T47D (cell line): ENCODE data around the gene CDC45.

Experiments used
- DNase-seq, 2 experiments: peaks; one replicate each; pipeline versions ENCODE4 v3.0.0 to v3.0.0-alpha.2; 2011 to 2012; ENCODE audit warnings: low read depth in 1 of 2, low spot score in 1 of 2
- JUND ChIP-seq: IDR thresholded peaks from 2 replicates; pipeline ENCODE4 v1.6.1; 2012; ENCODE audit warnings: low read depth
- in situ Hi-C: cut with HindIII; loops from 2 replicates; pipeline ENCODE4 v1.10.0; 2016; ENCODE audit warnings: low sequenced_read_pairs, low pct_unique_long_range_greater_than_20kb

Gene CDC45

DNA sequence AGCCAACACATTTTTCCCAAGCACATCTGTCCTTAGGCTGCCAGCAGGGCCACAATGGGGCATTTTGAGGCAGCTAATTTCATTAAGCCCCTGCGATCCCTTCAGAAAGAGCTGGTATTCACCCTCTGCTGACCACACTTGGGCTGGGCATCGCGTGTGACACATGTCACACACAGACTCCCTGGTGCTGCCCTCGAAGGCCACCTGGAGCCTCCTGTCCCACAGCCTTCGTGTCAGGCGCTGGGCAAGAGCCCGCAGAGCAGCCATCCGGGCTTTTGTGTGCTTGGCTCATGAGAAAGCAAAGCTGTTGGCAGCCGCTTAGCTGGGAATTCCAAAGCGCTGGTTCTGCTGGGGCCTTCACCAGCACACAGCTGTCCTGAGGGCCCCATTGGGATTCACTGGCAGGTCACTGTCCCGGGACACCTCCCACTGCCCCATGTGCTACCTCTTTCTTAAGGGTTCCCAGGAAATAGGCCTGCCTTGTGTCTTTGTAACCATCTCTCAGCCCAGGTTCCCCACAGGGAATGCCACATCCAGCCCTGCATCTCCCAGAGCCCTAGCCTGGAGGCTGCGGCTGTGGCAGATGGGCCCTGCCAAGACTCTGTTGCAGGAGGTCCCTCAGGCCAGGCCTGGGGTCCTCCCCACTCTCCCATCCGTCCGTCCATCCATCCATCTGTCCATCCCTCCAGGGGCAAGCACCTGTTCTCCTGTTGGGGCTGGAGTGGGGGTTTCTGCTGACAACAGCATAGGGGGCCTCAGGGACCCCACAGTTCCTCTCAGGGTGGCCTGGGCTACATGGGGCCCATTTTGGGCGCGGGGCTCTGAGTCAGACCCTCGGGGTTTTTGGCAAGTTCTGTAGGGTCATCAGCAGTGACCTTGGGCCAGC is 39.6 kb downstream of the CDC45 start:
- in situ Hi-C loops, result no loop called here
- TF ChIP-seq JUND, result no peak
- DNase-seq, result no peak

DNA sequence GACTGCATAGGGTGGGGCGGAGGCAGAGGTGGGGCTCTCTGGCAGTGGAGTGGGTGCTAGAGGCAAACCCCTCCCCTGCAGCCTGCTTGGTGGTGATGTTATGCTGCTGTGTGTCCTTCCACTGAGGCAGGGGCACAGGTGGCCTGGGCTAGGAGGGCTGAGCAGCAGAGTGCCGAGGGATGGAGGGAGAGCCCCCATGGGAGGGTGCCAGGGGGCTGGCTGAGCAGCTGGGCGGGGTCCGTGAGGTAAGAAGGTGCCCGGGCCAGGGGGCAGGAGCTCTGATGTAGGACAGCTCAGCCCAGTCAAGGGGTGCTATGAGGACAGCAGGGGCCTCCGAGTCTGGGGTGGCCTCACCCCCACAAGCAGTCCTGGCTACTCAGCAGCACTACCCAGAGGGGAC is 40.3 kb downstream of the CDC45 start:
- in situ Hi-C loops, result no loop called here
- no peak for TF ChIP-seq JUND

DNA sequence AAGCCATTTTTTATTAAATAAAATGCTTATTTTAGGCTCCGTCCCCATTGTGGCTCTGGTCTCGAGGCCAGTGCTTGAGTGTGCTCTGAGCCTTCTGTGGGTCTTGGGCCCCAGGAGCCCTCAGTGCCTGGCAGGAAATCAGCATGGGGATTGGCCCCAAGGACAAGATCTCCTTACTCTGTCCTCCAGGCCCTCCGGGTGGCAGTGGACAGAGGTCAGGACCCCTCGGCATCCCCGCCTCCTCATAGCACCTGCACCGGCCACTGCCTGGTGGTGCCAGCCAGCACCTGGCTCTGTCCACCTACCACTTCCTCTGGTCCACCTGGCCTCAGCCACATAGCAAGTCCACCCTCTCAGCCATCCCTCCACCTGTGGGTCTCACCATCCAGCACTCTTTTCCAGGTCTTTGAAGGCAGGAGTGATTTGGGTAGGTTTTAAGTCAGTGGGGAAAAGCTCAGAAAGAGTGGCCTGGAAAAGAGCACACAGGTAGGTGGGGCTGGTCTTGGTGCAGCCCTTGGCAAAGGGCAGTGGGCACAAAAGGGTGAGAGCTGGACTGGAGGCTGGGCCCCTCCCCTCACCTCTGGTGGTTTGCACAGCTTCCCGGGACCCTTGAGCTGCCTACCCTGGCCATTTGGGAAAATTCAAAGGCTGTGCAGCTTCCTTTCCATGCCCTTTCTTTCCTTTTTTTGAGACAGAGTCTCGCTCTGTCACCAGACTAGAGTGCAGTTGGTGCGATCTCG is 41.0 kb downstream of the CDC45 start:
- no peak for TF ChIP-seq JUND
- DNase-seq, result no peak
- in situ Hi-C loops, result no loop called here

More for the DNA sequence above, 40.3 kb downstream of the CDC45 start:
- no peak for DNase-seq

DNA sequence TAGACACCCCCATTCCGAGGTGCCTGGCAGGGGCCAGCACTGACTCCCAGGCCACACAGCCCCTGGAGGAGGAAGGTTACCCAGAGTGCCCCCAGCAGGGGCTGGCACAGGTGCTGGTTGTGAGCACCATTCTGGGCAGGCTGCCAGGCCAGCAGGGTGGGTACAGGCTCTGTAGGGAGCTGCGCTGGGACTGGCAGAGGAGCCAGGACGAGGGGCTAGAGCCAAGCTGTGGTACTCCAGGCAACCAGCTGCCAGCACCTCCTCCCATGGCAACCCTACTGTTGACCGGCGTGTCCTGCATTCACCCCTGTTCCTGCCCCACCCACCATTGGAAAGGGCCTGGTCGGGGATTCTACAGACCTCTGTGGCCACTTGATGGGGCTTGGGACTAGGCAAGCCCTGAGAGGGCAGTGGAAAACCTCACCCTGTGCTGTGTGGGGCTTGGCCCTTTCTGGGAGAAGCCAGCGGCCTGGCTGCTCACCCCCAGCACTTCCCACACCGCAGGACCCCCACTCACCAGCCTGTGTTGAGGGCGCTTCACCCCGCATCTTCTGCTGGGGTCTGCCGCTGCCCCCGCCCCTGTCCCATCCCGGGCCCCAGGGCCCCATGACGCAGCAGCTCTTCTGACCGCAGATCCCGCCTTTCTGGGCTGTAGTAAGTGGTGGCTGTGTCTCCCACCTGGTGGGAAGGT is 42.6 kb downstream of the CDC45 start:
- no peak for DNase-seq
- in situ Hi-C loops, result no loop called here
- no peak for TF ChIP-seq JUND

DNA sequence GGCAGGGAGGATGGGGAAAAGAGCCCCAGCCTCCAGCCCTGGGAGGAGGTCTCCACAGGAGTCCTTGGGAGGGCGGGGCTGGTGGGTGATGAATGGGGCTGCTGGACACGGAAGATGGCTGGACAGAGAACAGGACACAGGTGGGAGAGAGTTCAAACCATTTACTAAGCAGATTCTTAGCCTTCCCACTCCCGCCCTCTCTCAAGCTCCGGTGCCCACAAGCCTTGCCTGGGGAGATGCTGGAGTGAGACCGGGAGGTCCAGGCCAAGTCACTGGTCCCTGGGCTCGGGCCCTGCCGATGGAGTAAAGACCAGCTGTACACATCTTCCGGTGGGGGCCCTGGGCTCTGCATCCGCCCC is 43.1 kb downstream of the CDC45 start:
- in situ Hi-C loops, result no loop called here
- TF ChIP-seq JUND, result no peak
- no peak for DNase-seq

DNA sequence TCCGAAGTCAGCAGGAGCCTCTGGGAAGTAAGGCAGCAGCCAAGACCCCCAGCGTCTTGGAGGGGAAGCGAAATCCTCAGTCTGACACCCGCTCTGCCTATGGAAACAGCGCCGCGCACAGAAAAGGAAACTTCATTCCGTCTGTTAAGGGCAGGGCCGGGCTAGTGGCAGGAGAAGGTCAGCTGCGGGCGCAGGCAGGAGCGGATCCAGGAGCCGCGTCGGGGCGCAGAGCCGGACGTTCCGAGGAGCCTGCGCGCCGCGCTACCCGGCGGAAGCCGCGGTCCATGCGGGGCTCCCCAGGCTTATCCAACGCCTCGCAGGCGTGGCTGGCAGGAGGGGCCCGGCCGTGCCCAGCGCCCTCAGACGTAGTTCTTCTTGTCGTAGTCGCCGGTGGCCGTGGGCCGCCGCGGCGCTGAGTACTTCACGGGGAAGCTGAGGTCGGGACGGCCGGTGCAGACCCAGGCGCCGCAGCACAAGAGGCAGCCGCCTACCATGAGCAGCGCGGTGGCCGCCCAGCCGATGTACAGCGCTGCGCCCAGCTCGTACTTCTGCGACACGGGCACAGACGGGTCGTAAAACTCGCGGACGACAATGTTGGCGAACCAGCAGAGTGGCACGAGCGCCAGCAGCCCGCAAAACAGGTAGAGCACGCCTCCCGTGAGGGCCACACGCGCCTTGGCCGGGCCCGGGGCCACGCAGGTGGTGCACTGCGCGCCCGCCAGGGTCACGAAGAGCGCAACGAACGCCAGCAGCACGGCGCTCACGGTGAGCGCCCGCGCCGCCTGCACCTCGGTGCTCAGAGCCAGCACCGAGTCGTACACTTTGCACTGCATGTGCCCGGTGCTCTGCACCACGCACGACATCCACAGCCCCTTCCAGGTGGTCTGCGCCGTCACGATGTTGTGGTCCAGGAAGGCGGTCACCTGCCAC is 43.8 kb downstream of the CDC45 start:
- no peak for DNase-seq
- TF ChIP-seq JUND, result no peak
- in situ Hi-C loops, result no loop called here

DNA sequence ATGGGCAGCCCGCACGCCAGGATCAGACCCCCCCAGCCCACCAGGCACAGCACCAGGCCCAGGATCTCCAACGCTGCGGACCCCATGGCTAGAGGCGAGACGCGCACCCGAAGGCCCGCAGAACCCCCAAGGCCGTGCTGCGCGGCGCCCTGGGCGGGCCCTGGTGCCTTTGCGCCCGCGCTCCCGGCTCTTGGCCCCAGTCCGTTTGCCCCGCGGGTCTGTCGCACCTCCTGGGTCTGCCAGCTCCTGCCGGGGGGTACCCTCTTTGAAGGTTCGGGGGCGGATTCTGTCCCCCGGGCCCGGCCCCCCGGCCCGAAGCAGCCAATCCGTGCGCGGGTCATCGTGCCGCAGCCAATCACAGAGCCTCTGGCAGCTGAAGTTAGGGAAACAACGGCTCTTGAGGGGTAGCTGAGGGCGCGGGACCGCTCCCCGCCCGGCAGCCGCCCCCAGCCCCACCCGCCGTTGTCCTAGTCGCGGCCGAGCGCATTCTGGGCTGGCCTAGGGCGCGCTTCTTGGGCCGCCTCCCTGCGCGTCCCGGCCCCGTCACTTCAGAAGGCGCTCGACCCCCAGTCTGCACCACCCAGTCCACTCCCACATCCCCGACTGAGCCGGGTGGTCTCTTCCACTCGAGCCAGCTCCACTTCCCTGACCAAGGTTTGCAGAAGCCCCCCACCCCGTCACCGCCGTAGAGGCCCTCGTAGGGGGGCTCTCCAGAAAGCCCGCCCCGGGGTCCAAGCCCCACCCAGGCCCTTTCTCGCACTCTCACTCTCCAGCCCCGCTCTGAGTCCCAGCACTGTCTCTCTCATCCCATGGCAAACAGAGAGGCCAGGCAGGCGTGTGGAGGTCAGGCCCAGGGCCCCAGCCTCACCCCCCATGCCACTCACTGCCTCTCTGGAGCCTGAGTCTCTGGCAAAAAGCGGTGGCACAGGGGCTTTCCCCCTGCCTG is 44.7 kb downstream of the CDC45 start, which contains the start of gene CLDN5:
TSS of gene CLDN5 (minus strand) at position 241 of the 946 bp plus-strand sequence. CDS start at position 86, 155 bp downstream.
- no peak for TF ChIP-seq JUND
- in situ Hi-C loops, result no loop called here
- DNase-seq, result no peak

DNA sequence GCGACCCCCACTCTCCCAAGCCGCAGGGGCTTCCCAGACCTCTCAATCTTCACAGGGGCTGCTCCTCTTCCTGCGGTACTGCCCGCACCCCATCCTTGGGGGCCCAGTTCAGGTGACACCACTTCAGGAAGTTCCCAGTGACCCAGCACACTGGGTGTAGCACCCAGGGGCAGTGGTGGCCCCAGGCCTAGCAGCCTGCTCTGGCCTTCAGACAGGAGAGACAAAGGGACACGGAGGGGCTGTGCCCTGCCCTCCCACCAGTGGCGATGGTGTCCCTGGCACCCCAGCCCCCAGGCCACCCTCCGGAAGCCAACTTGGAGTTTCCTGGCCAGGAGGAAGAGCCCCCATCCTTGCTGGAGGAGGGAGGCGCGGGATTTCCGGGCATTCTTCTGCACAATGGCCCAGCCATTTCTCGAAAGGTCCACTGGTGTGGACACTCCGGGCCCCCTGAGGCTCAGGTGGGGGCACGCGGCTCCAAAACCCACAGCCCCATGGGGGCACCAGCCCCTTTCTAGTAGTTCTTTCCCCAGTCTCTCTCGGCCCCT is 45.5 kb downstream of the CDC45 start:
- TF ChIP-seq JUND, result no peak
- in situ Hi-C loops, result no loop called here
- no peak for DNase-seq

DNA sequence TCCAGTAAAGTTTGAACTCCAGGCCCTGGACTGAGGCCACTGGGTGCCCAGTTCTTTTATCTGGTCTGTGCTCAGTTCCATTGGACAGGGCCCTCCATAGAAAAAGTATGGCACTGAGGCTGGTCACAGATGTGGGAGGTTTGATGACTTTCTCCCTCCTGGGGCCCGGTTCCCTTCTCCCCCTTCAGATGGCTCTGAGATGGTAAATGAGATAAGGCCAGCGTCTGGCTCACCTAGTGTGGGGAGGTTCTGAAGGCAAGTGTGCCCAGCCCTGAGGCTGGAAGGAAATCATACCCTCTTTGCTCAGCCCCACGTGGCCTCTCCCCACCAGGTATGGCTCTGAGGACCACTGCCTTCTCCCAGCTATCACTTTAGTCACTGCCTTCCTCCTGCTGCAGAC is 45.9 kb downstream of the CDC45 start:
- no peak for TF ChIP-seq JUND
- no peak for DNase-seq
- in situ Hi-C loops, result no loop called here

DNA sequence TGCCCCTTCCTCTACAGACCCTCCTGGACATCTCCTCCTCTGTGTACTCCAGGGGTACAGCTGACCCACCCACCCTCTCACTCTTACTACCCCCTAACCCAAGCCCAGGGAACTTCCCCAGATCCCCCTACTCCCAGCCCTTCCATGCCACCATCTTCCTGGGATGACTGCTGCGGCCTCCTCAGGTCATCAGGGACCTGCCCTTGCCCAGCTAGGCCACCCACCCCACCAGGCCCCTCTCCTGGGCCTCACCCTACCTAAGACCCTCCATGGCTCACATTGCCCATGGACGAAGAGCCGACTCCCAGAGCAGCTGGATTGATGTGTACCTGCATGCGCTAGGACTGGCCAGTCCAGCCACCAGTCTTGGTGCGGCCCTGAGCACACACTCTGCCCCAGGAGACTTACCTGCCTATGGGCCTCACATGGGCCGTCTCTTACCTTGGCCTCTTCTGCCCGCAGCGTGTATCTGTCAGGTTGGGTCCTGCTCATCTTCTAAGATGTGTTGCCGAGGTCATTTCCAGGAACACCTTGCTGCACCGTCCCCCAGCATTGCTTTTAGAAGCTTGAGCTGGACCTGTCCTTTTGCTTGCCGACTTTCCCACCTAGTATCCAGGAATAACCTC is 46.5 kb downstream of the CDC45 start:
- in situ Hi-C loops, result no loop called here

More for the DNA sequence above, 46.5 kb downstream of the CDC45 start:
- no peak for DNase-seq
- no peak for TF ChIP-seq JUND
